A172 (cell line): ENCODE results near the gene PFKP. TPM values are rescaled to one million over a fixed set of nuclear protein-coding genes. Genes with fewer than 3 reads are reported as not detected.
A peak's percentile ranks its signal among the peaks of the same experiment; 100 is the strongest.
"Not testable (repeated sequence)": the region's sequence is repeated elsewhere in the genome, so short reads cannot be mapped to it uniquely, and the experiment has no call there.

ENCODE experiments used
- DNase-seq: peaks from one replicate; pipeline ENCODE4 v3.0.0-alpha.2; 2015; ENCODE audit warnings: low spot score
- total RNA-seq: library from RNA; depleted of rRNA; stranded (reverse); fragments of >200 nt; shearing (Covaris generic); gene quantifications from 2 replicates; pipeline ENCODE4 v1.2.3, GENCODE V29; 2014

PFKP gene
- total RNA-seq, 1 experiment from 2014 or later: 244 TPM

DNA sequence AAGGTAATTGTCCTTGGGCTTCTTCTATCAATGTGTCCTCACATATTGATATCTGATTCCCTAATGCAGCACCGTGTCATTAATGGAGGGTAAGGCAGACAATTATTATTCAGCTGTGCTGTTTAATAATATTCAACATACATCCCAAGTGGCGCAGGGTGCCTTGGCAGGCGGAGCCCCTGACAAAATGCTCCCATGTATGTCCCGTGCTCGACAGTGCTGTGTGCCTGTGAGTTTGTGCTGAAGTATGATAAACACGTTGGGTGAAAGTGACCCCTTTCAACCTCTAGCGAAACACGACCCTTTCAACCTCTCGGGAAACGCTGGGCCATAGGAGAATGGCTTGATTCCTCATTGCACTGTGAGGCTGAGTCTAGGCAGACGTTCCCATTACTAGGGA, 31.3 kb downstream of the PFKP start:
- no peak for DNase-seq

DNA sequence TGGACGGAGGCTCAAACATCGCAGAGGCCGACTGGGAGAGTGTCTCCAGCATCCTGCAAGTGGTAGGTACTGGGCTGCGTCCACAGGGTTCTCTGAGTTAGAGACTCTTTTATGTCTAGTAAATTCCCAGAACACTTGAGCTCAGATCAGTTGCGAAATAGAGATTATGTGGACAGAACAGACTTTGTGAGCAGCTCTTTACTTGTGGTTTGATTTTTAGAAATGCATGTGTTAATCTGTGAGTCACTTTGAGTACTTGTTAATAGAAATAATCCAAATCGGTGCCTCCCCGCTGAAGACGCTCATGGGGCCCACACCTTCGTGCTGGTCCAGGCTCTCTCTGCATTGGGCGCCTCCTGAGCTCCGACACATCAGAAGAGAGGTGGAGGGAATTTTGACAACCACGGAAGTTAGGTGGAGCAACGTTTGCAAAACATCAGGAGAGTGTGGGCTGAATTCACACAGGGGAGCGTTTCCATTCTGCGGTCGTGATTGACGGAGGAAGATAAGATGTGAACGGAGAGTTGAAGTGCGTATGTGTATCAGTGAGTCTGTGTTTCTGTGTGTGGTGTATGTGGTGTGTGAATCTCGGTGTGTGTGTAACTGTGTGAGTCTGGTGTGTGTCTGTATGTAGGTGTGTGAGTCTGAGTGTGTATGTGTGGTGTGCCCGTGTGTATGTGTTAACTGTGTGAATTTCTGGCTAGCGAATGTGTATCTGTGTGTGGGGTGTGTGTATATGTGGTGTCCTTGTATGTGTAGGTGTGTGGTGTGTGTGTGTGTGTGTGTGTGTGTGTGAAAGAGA, 32.1 kb downstream of the PFKP start:
- DNase-seq: peak; percentile 50

DNA sequence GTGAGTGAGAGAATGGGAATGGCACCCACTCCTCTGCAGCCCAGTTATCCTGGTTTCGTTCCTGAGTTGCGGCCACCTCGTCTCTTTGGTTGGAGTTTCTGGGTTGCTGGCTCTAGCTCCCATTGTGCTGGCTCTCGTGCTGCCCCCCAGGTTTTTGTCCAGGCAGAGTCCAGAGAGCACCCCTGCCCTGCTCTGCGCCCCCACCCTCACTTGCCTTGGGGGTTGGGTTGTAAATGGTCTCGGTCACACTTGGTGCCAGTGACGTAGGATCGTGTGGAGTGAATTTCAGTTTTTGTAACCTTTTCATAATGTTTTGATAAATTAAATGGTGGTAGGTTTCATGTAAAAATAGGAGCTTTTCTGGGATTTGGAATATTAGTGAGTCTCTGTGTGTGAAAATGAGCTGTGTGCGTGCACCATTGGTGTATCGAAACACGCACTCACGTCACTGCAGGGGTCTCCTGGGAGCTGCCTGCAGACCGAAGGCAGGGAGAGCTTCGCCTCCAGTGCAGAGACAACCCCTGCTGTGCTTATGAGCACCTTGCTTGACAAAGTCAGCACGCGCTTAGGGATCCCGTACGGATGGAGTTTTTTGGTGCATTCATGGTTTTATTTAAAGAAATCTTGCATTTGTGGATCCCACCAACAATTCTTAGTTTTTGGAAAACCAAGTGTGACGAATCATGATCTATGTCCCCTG, 32.9 kb downstream of the PFKP start:
- DNase-seq: no peak

- no peak for DNase-seq
These were observed 33.7 kb downstream of the PFKP start for GRCh38 chr10:3100856-3101640.

GRCh38 chr10:3102720-3103427, 35.5 kb downstream of the PFKP start:
- no peak for DNase-seq

DNA sequence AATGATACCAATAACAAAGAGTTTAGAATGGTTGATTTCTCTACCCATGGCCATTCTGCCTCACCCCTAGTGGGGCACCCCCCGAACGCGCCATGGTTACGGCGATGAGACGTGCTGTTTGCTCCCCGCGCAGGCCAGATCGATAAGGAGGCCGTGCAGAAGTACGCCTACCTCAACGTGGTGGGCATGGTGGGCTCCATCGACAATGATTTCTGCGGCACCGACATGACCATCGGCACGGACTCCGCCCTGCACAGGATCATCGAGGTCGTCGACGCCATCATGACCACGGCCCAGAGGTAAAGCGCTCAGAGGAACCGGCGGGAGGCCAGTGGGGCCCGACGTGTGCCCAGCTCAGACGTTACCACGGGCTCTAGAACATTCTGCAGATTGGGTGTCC, 36.3 kb downstream of the PFKP start:
- DNase-seq: no peak

DNA sequence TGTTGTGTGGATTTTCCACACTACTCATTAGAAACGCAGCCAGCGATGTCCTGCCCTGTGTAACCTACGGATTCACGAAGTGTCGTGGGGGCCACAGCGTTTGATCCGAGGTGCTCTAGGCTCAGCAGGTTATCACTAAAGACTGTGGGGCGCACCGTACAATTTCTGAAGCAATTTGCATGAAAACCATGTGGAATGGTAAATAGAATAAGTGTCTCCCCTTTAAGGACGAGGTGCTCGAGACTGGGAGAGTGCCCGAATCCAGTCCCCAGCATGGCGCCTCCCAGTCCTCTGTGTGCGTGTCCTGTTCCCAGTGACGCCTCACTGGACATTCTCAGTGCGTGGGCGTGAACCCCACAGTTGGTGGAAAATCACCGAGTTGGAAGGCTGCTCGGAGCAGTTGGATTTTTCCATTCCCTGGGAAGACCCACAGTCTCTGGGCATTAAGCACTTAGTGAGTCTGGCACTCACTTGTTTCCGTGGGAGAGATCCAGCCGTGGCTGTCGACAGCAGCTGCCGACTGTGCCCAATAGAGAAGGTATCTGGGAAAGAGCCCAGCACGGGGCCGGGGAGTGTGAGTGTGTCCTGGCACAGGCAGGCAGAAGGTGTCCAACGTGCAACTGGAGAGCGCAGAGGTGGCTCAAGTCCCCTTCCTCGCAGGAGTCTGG, 37.0 kb downstream of the PFKP start:
- DNase-seq: no peak

DNA sequence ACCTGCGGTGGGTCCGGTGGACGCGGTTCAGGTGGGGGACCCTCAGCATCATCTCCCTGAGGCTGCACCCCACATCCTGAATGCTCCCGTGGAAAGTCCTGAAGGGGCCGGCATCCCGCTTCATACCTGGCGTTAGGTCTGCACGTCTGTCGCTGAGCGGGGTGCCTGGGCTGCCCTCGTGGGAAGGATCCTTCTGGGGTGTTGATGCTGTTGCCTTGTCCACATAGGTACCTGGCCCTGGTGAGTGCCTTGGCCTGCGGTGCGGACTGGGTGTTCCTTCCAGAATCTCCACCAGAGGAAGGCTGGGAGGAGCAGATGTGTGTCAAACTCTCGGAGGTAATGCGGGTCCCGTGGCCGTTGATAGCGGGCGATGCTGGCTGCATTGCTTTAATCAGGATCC, 37.8 kb downstream of the PFKP start:
- DNase-seq: no peak

DNA sequence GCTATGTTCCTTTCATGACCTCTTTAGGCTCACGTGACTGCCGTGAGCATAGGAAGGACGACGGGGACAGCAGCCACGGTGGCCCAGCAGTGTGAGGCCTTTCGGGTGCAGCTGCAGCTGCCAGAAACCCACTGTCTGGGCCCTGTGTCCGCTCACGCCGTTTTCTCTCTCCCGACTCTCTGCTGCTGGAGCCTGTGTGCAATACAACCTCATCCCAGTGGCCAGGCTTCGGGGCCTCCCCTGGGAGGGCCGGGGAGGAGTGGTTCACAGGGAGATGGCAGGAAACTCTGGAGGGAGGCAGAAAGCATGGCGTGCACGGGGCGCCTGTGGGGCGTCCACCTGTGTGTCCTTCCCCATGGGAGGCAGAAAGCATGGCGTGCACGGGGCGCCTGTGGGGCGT, 38.6 kb downstream of the PFKP start:
- DNase-seq: no peak

GRCh38 chr10:3106328-3106727, 39.0 kb downstream of the PFKP start:
- DNase-seq: not testable (repeated sequence)

GRCh38 chr10:3106928-3107425, 39.6 kb downstream of the PFKP start:
- DNase-seq: no peak

DNA sequence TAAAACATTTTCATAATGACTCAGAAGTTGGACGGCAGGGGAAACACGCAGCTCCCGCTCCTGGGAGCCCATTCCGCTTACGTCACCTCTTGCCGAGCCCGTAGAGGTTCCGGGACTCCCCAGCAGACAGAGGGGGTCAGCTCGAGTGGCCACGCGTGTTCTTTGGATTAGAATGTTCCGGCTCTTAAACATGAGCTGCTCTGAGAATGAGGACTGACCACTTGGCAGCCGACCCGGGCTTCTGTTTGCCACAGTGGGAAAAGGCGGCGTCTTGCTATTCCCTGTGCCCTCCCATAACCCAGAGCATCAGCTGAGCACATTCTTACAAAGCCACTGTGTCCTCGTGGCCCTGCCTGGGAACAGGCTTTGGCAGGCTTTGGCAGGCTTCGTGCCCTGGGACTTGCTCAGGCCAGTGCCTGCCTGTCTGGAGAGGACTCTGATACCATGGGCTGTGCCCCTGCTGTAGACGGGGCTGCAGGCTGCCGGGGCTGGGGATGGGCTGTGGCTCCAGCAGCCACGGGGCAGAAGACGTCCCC, 40.1 kb downstream of the PFKP start:
- peak; percentile 96 for DNase-seq

- DNase-seq: no peak
These were observed 40.7 kb downstream of the PFKP start for GRCh38 chr10:3108033-3108432.

GRCh38 chr10:3108575-3109105, 41.3 kb downstream of the PFKP start:
- DNase-seq: no peak

DNA sequence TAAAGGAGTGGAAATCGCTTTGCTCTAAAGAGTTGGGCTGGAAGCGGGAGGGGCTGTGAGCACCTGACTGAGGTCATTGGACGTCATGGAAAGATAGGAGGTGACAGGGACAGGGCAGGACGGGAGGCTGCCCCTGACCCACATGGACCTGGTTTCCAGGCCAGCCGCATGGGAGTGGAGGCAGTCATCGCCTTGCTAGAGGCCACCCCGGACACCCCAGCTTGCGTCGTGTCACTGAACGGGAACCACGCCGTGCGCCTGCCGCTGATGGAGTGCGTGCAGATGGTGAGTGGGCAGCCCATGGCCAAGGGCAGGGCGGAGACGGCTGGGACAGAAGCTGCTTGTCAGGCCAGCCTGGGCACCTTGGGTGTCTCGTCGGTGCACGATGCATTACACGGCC, 41.8 kb downstream of the PFKP start:
- no peak for DNase-seq

- no peak for DNase-seq
These were observed 42.3 kb downstream of the PFKP start for GRCh38 chr10:3109633-3110032.

DNA sequence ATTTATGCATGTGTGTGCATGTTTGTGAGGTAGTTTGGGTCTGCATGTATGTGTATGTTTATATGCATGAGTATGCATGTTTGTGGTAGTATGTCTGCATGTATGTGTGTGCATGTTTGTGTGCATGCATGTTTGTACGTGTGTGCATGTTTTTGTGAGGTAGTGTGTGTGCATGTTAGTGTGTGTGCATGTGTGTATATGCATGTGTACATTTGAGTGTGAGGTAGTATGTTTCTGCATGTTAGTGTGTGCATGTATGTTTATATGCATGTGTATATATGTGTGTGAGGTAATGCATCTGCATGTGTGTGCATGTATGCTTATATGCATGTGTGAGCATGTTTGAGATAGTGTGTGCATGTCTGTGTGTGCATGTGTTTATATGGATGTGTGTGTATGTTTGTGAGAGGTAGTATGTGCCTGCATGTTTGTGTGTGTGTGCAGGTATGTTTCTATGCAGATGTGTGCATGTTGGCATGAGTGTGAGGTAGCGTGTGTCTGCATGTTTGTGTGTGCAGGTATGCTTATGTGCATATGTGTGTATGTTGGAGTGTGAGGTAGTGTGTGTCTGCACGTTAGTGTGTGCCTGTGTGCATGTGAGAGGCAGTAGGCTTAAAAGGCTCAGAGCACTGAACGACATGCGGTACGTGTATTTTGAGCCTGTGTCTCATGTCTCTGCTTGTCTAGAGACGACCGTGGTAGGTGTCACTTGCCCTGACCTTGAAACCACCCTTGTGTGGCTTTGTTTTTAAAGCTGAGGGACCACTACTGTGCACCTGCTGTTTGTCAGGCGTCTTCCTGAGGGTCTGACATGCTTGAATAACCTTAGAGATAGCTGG, 43.7 kb downstream of the PFKP start:
- DNase-seq: no peak

- no peak for DNase-seq
These were observed 44.3 kb downstream of the PFKP start for GRCh38 chr10:3111621-3112163.

- no peak for DNase-seq
These were observed 46.0 kb downstream of the PFKP start for GRCh38 chr10:3113343-3113720.
